HG02610 (cell line): ENCODE data around the gene SIGLEC9.
"Not testable (repeated sequence)": the region's sequence is repeated elsewhere in the genome, so short reads cannot be mapped to it uniquely, and the experiment has no call there.

ENCODE experiments used
- ATAC-seq: cut with Tn5 transposase; IDR thresholded peaks from one replicate; pipeline ENCODE4 v1.9.1; 2021; ENCODE audit warnings: mild to moderate bottlenecking, moderate library complexity; ENCODE audit not compliant: unreplicated experiment

The SIGLEC9 gene

GRCh38 chr19:51142809-51143475, 18.2 kb downstream of the SIGLEC9 start:
- ATAC-seq: not testable (repeated sequence)

GRCh38 chr19:51143486-51143885, 18.8 kb downstream of the SIGLEC9 start:
- ATAC-seq: no peak

DNA sequence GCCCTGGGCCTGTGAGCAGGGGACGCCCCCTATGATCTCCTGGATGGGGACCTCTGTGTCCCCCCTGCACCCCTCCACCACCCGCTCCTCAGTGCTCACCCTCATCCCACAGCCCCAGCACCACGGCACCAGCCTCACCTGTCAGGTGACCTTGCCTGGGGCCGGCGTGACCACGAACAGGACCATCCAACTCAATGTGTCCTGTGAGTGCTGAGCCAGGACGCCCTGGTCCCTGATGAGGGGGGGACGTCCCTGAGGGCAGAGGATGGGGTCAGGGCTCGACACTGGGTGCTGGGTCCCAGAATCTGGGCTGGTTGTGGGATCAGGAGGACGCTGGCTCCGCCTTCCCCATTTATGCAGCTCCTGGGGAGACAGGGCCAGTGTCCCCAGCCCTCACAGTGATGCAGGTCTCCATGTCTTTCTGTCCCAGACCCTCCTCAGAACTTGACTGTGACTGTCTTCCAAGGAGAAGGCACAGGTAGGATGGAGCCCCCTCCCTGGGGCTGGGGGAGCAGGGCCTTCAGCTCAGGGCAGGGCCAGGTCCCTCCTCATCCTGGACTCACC, 19.9 kb downstream of the SIGLEC9 start:
- no peak for ATAC-seq

- no peak for ATAC-seq
Measured at GRCh38 chr19:51145916-51146493, 21.3 kb downstream of the SIGLEC9 start.

- no peak for ATAC-seq
Measured at GRCh38 chr19:51146751-51147150, 22.0 kb downstream of the SIGLEC9 start.

- ATAC-seq: no peak
Measured at GRCh38 chr19:51147663-51148062, 23.0 kb downstream of the SIGLEC9 start.

DNA sequence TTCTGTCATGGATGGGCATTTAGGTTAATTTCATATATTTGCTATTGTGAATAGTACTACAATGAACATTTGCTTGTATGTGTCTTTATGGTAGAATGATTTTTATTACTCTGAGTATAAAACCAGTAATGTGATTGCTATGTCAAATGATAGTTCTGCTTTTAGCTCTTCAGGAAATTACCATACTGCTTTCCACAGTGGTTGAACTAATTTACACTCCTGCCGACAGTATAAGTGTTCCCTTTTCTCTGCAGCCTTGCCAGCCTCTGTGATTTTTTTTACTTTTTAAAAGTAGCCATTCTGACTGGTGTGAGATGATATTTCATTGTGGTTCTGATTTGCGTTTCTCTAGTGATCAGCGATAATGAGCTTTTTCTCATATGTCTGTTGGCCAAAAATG, 23.9 kb downstream of the SIGLEC9 start:
- ATAC-seq: no peak

DNA sequence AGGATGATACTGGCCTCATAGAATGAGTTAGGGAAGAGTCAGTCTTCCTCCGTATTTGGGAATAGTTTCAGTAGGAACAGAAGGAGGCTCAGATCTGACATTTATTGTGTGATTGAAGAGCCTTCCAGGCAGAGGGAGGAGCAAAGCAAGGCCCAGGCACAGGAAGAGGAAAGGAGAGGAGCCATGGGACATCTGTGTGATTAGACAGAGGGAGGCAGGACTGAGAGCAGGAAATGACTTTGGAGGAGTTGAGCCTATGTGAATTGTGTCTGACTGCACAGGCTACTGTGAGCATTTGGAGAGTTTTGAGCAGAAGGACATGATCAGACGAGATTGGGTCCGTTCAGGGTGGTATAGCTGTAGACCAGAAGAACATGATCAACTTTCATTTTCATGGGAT, 25.9 kb downstream of the SIGLEC9 start:
- no peak for ATAC-seq

DNA sequence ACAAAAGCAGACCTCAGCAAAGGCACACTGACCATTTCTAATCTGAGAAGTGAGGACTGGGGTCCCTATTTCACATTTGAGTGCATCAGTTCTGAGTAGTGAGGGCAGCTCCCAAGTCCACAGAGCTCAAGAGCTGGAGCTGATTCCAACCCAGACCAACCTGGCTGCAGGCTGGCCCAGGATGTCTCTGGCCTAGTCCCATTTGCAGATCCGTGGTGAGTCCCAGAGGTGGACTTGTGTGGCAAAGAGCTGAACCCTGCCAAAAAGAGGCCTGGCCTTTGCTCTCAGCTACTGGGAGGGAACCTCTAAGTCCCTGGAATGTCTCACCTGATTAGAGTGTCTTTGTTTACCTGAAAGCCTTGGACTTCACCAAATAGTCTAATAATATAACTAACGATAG, 32.0 kb downstream of the SIGLEC9 start:
- ATAC-seq: no peak

DNA sequence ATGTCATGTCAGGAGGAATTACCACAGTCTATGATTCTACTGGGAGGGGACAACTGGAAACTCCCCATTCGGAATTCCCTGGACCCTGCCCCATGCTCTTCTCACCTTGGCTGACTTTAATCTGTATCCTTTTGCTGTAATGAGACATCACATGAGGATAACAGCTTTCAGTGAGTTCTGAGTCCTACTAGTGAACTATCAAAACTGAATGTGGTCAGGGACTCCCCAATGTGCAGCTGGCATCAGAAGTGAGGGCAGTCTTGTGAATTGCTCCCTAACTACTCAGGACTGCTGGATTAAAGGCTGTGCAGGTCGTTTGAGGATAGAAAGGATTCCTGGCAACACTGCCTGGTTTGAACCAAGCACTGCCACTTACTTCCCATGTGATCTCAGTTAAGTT, 32.6 kb downstream of the SIGLEC9 start:
- ATAC-seq: no peak

- no peak for ATAC-seq
Measured at GRCh38 chr19:51158474-51159129, 33.9 kb downstream of the SIGLEC9 start.

GRCh38 chr19:51159656-51160055, 35.0 kb downstream of the SIGLEC9 start:
- ATAC-seq: no peak

DNA sequence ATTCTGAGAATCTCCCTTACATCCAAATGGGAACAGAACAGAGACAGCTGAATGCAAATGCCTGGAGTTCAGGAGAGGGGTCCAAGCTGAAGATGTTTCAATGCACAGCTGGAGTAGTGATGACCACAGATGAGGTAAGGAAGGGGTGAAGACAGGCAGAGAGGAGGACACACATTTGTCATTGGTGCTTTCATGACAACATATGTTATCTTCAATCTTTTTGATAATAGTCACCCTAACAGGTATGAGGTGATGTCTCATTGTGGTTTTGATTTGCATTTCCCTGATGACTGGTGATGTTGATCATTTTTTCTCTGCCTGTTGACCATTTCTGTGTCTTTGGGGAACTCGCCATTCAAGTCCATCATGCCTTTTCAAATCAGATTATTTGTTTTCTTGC, 36.6 kb downstream of the SIGLEC9 start:
- ATAC-seq: no peak

DNA sequence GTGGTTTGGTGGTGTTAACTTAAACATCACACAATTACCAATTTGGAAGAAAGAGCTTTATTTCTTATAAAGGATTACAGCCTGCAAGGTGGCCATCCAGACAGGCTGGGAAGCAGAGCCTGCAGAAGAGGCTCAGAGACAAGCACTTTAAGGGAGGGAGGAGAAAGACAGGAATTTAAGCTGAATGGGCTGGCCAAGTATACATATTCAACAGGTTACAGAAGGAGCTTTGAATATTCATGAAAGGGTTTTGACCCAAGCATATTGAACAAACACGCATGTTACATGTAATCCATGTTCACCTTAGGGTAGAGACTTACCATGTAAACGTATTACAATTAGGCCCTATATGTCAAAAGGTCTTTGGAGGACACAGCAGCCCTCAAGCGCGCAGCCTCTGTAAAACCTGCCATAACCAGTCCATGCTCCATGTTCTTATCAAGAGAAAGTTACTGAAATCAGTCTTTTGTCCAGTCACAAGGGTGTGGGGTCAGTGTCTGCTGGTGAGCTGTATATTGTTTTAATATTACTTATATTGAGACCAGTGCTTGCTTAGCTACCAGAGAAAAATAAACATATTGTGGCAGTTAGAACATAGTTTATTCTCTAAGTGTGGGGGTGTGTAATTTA, 37.3 kb downstream of the SIGLEC9 start:
- ATAC-seq: no peak

GRCh38 chr19:51163257-51163656, 38.6 kb downstream of the SIGLEC9 start:
- no peak for ATAC-seq

- no peak for ATAC-seq
Measured at GRCh38 chr19:51164215-51164614, 39.5 kb downstream of the SIGLEC9 start.

DNA sequence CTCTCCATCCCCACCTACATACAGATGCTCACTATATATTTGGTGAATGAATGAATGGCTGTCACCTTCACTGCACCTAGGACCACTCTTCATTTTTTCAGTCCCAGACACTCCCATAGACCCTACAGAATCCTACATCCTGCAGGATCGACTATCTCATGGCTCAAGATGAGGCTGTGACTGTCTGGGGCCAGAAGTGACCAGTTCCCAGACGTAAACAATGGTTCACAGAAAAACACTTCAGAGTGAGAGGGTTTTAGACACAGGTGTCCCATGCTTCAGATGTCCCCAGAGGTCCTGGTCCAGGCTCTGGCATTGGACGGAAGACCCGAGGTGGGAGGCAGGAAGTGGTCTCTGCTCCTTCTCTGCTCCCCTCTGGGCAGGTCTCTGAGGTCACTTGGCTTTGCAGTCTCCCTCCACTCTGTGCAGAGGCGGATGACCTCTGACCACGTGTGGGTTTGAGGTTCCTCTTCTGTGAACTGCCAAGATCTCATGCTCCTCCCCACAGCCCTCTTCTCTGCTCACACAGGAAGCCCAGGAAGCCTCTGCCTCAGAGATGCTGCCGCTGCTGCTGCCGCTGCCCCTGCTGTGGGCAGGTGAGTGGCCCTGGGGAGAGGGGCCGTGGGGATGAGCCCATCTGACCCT, 42.3 kb downstream of the SIGLEC9 start:
- no peak for ATAC-seq

DNA sequence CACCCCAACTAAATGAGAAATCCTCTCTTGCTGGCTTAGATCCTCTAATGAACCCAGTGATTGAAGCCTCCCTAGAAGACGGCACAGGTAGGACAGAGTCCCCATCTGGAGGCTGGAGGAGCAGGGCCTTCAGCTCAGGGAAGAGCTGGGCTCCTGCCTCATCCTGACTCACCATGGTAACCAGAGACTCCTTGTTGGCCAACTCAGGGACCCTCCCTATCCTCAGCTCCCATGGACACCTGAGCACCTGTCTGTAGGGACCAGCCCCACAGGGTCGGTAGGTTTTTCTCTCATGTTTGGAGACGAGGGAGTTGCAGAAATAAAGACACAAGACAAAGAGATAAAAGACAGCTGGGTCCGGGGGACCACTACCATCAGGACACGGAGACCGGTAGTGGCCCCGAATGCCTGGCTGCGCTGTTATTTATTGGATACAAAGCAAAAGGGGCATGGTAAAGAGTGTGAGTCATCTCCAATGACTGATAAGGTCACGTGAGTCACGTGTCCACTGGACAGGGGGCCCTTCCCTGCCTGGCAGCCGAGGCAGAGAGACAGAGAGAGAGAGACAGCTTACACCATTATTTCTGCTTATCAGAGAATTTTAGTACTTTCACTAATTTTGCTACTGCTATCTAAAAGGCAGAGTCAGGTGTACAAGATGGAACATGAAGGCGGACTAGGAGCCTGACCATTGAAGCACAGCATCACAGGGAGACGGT, 44.0 kb downstream of the SIGLEC9 start:
- ATAC-seq: no peak

GRCh38 chr19:51169283-51169918, 44.7 kb downstream of the SIGLEC9 start:
- not testable (repeated sequence) for ATAC-seq

- ATAC-seq: no peak
Measured at GRCh38 chr19:51172223-51172622, 47.5 kb downstream of the SIGLEC9 start.
